K562 (cell line): Measurements from ENCODE around the gene ANKLE1. TPM values are rescaled to one million over a fixed set of nuclear protein-coding genes. Genes with fewer than 3 reads are reported as not detected.

ENCODE experiments used
- CEBPG ChIP-seq, 3 experiments: fragments of 200-800 bp in 1 of 3; sonication (Bioruptor generic) in 1 of 3; sonication (generic) in 1 of 3; formaldehyde crosslinking in 1 of 3; IDR thresholded peaks in 2 of 3; conservative IDR thresholded peaks in 1 of 3; 2 replicates each; pipeline versions ENCODE4 v1.6.1 to v1.8.0; 2016 to 2022; ENCODE audit warnings: missing compliant biosample characterization in 2 of 3, missing genetic modification characterization in 2 of 3, mild to moderate bottlenecking in 1 of 3, missing genetic modification reagents in 1 of 3
- CREB1 ChIP-seq, 2 experiments: sonication (generic) in 1 of 2; formaldehyde crosslinking in 1 of 2; IDR thresholded peaks; 2 replicates each; pipeline versions ENCODE4 v1.6.1 to v1.8.0; 2012 to 2022; ENCODE audit warnings: inconsistent platforms in 1 of 2, mild to moderate bottlenecking in 1 of 2, missing genetic modification reagents in 1 of 2, moderate library complexity in 1 of 2
- CSDE1 ChIP-seq, 2 experiments: fragments of 450-650 bp; IDR thresholded peaks; 2 replicates each; pipeline ENCODE4 v1.6.1; 2016; ENCODE audit warnings: mild to moderate bottlenecking in 1 of 2
- EHMT2 ChIP-seq: fragments of 450-650 bp; IDR thresholded peaks from 2 replicates; pipeline ENCODE4 v1.6.1; 2018; ENCODE audit warnings: antibody characterized with exemption
- GATA2 ChIP-seq: sonication (generic); formaldehyde crosslinking; IDR thresholded peaks from 2 replicates; pipeline ENCODE4 v1.4.0; 2020; ENCODE audit warnings: mild to moderate bottlenecking, missing genetic modification reagents
- HNRNPUL1 ChIP-seq: fragments of 200-400 bp; formaldehyde crosslinking; IDR thresholded peaks from 2 replicates; pipeline ENCODE4 v1.6.1; 2017; ENCODE audit warnings: low read length
- IFI16 ChIP-seq: fragments of 250-450 bp; sonication (Bioruptor Pico); IDR thresholded peaks from 2 replicates; pipeline ENCODE4 v2.1.2; 2022; ENCODE audit warnings: mild to moderate bottlenecking, inconsistent platforms
- NFE2L1 ChIP-seq: fragments of 450-650 bp; IDR thresholded peaks from 2 replicates; pipeline ENCODE4 v1.6.1; 2016; ENCODE audit warnings: missing genetic modification characterization, low read depth, mild to moderate bottlenecking, missing compliant biosample characterization, moderate library complexity, borderline replicate concordance
- RBM22 ChIP-seq: fragments of 200-400 bp; formaldehyde crosslinking; IDR thresholded peaks from 2 replicates; pipeline ENCODE4 v1.6.1; 2018; ENCODE audit warnings: low read length, low read depth; ENCODE audit not compliant: poor library complexity, severe bottlenecking
- SLC30A9 ChIP-seq: fragments of 250-450 bp; sonication (Bioruptor Pico); IDR thresholded peaks from 2 replicates; pipeline ENCODE4 v1.8.0; 2022; ENCODE audit warnings: mild to moderate bottlenecking, moderate library complexity
- SPI1 ChIP-seq: IDR thresholded peaks from 2 replicates; pipeline ENCODE4 v1.6.1; 2011; ENCODE audit warnings: low read depth, low read length, control low read depth, borderline replicate concordance
- TRIM28 ChIP-seq: fragments of 450-650 bp; IDR thresholded peaks from 2 replicates; pipeline ENCODE4 v1.6.1; 2017
- ZKSCAN1 ChIP-seq: fragments of 150-350 bp; IDR thresholded peaks from 2 replicates; pipeline ENCODE4 v1.6.1; 2016; ENCODE audit warnings: low read depth, low read length
- ZNF134 ChIP-seq: fragments of 250-450 bp; sonication (Bioruptor Pico); conservative IDR thresholded peaks from 2 replicates; pipeline ENCODE4 v1.4.0; 2020
- ZNF197 ChIP-seq: fragments of 200-800 bp; sonication (Bioruptor generic); IDR thresholded peaks from 2 replicates; pipeline ENCODE4 v1.6.1; 2016; ENCODE audit warnings: low read depth, missing genetic modification characterization, missing compliant biosample characterization
- ZNF668 ChIP-seq: fragments of 250-450 bp; sonication (Bioruptor Pico); IDR thresholded peaks from 2 replicates; pipeline ENCODE4 v1.8.0; 2022; ENCODE audit warnings: mild to moderate bottlenecking, inconsistent platforms
- polyA plus RNA-seq, 8 experiments: library from polyadenylated mRNA; depleted of rRNA in 4 of 8; stranded (reverse) in 5 of 8; unstranded in 3 of 8; fragments of >200 nt; fragmentation: Nextera tagmentation in 2 of 8; fragmentation: Illumina TruSeq in 1 of 8; extraction: Ambion mirVana in 2 of 8; extraction: Trizol in 1 of 8; gene quantifications; 2 replicates each; pipeline versions ENCODE4 v1.2.1 to v1.2.3, GENCODE V29; 2011 to 2014; ENCODE audit warnings: inconsistent platforms in 1 of 8, missing spikeins in 1 of 8
- total RNA-seq, 7 experiments: library from RNA; depleted of rRNA in 6 of 7; stranded (reverse); fragments of >200 nt in 6 of 7; fragmentation: Illumina TruSeq in 2 of 7; extraction: Trizol in 2 of 7; gene quantifications; 2 replicates each; pipeline versions ENCODE4 v1.2.1 to v1.2.3, GENCODE V29; 2011 to 2021; ENCODE audit warnings: low replicate concordance in 1 of 7
- TF ChIP-seq, protein P1 (sequence below): conservative IDR thresholded peaks from 2 replicates; pipeline ENCODE4 v1.6.1; 2011; ENCODE audit warnings: low read depth, mild to moderate bottlenecking, low read length; ENCODE audit not compliant: control insufficient read depth
- TF ChIP-seq, protein P2 (sequence below): fragments of 450-650 bp; IDR thresholded peaks from 2 replicates; pipeline ENCODE4 v1.6.1; 2016; ENCODE audit warnings: low read depth, mild to moderate bottlenecking, moderate library complexity
- TF ChIP-seq, protein P3 (sequence below): fragments of 250-450 bp; sonication (Bioruptor Pico); IDR thresholded peaks from 2 replicates; pipeline ENCODE4 v1.4.0; 2020; ENCODE audit warnings: mild to moderate bottlenecking, moderate library complexity
- TF ChIP-seq, protein P4 (sequence below): fragments of 450-650 bp; formaldehyde crosslinking; IDR thresholded peaks from 2 replicates; pipeline ENCODE4 v1.4.0; 2020; ENCODE audit warnings: mild to moderate bottlenecking, mixed read lengths

Gene ANKLE1
- total and polyA plus RNA-seq, 9 of the 15 experiments (the other 6 are each of a cell fraction or from before 2014, with no cell fraction given), result 0.63 to 9.2 (median 2.9) TPM

DNA sequence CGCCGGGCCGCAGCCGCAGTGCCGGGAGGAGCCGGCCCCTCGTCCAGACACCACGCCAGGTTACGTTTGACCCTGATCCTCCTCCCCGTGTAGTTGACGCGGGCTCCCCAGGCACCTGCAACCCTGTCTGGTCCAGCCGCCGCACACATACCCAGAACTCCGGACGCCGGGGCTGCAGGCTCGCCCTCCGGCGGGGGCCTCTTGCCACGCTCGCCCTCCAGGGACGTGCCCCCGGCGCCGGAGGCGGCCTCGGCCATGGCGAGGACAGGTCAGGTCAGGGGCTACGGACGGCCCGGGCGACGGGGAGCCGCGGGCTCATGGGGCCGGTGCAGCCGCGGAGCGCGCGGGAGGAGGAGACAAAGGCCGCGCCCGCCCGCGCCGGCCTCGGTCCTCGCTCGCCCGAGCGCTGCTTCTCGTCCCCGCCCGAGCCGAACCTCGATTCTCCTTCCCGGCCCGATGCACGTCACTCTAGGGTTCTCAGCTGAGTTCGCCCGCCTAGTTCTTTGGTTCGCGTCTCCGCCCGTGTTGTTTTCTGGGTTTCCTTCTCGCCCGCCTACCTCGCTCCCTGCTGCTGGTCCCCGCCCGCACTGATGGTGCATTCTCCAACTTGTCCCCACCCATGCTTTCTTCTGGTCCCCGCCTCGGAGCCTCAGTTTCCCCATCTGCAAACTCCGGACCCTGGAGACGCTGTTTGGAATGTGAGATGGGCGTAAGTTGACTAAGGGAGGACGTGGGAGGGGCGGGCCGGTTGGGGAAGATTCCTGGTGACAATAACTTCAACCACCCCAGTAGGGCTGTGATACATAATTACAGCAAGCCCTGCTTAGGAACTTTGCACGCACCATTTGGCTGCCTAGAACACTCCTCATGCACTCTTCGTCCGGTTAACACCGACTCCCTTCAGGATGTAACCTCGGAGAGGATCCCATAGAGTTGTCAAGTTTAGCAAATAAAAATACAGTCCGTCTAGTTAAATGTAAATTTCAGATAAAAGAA, 53.0 kb downstream of the ANKLE1 start, which contains the start of gene ANO8 (continued):
- TF ChIP-seq, protein P1, sequence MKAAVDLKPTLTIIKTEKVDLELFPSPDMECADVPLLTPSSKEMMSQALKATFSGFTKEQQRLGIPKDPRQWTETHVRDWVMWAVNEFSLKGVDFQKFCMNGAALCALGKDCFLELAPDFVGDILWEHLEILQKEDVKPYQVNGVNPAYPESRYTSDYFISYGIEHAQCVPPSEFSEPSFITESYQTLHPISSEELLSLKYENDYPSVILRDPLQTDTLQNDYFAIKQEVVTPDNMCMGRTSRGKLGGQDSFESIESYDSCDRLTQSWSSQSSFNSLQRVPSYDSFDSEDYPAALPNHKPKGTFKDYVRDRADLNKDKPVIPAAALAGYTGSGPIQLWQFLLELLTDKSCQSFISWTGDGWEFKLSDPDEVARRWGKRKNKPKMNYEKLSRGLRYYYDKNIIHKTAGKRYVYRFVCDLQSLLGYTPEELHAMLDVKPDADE, result peak; percentile 84; the same call in 1 of the 2 replicates
- peak; percentile 81 for TF ChIP-seq RBM22
- TF ChIP-seq CSDE1 (IDR thresholded peaks at IDR 0.05), result no peak
- no peak for TF ChIP-seq ZNF668
- no peak for TF ChIP-seq SPI1
- TF ChIP-seq CREB1 (IDR thresholded peaks at IDR 0.05), result peak; percentile 89
- TF ChIP-seq CREB1 (CRISPR knock-in tag; IDR thresholded peaks at IDR 0.05), result peak; percentile 92
- TF ChIP-seq CEBPG (CRISPR knock-in tag; IDR thresholded peaks at IDR 0.05), result no peak
- TF ChIP-seq CEBPG (tag; conservative IDR thresholded peaks at IDR 0.05 in 1 of 2, IDR thresholded peaks at IDR 0.05 in 1 of 2), result no peak
- no peak for TF ChIP-seq SLC30A9 (CRISPR knock-in tag)
- TF ChIP-seq ZNF134 (CRISPR knock-in tag), result no peak
- TF ChIP-seq, protein P2, sequence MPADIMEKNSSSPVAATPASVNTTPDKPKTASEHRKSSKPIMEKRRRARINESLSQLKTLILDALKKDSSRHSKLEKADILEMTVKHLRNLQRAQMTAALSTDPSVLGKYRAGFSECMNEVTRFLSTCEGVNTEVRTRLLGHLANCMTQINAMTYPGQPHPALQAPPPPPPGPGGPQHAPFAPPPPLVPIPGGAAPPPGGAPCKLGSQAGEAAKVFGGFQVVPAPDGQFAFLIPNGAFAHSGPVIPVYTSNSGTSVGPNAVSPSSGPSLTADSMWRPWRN, result no peak
- TF ChIP-seq, protein P3, sequence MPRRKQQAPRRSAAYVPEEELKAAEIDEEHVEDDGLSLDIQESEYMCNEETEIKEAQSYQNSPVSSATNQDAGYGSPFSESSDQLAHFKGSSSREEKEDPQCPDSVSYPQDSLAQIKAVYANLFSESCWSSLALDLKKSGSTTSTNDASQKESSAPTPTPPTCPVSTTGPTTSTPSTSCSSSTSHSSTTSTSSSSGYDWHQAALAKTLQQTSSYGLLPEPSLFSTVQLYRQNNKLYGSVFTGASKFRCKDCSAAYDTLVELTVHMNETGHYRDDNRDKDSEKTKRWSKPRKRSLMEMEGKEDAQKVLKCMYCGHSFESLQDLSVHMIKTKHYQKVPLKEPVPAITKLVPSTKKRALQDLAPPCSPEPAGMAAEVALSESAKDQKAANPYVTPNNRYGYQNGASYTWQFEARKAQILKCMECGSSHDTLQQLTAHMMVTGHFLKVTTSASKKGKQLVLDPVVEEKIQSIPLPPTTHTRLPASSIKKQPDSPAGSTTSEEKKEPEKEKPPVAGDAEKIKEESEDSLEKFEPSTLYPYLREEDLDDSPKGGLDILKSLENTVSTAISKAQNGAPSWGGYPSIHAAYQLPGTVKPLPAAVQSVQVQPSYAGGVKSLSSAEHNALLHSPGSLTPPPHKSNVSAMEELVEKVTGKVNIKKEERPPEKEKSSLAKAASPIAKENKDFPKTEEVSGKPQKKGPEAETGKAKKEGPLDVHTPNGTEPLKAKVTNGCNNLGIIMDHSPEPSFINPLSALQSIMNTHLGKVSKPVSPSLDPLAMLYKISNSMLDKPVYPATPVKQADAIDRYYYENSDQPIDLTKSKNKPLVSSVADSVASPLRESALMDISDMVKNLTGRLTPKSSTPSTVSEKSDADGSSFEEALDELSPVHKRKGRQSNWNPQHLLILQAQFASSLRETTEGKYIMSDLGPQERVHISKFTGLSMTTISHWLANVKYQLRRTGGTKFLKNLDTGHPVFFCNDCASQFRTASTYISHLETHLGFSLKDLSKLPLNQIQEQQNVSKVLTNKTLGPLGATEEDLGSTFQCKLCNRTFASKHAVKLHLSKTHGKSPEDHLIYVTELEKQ (CRISPR knock-in tag), result no peak
- no peak for TF ChIP-seq EHMT2
- no peak for TF ChIP-seq GATA2
- TF ChIP-seq, protein P4, sequence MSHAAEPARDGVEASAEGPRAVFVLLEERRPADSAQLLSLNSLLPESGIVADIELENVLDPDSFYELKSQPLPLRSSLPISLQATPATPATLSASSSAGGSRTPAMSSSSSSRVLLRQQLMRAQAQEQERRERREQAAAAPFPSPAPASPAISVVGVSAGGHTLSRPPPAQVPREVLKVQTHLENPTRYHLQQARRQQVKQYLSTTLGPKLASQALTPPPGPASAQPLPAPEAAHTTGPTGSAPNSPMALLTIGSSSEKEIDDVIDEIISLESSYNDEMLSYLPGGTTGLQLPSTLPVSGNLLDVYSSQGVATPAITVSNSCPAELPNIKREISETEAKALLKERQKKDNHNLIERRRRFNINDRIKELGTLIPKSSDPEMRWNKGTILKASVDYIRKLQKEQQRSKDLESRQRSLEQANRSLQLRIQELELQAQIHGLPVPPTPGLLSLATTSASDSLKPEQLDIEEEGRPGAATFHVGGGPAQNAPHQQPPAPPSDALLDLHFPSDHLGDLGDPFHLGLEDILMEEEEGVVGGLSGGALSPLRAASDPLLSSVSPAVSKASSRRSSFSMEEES (CRISPR knock-in tag), result no peak
- TF ChIP-seq ZKSCAN1, result peak; percentile 81
- no peak for TF ChIP-seq NFE2L1
- TF ChIP-seq ZNF197 (CRISPR knock-in tag), result no peak
- no peak for TF ChIP-seq HNRNPUL1
- TF ChIP-seq TRIM28, result no peak
- no peak for TF ChIP-seq IFI16
